Right kidney (tissue), 1 donor: Measurements from ENCODE around the gene SLC47A1.

Experiments used
- DNase-seq: peaks from one replicate; pipeline ENCODE4 v3.0.0-alpha.2; 2016

Gene SLC47A1

GRCh38 chr17:19610879-19611278 is 77.2 kb downstream of the SLC47A1 start:
- no peak for DNase-seq

- DNase-seq: no peak
These were observed 80.3 kb downstream of the SLC47A1 start for GRCh38 chr17:19613979-19614378.

GRCh38 chr17:19614900-19615299 is 81.2 kb downstream of the SLC47A1 start:
- no peak for DNase-seq

GRCh38 chr17:19618015-19618414 is 84.4 kb downstream of the SLC47A1 start:
- DNase-seq: no peak

GRCh38 chr17:19619705-19620325 is 86.2 kb downstream of the SLC47A1 start:
- no peak for DNase-seq

GRCh38 chr17:19621697-19622096 is 88.0 kb downstream of the SLC47A1 start:
- DNase-seq: no peak

- DNase-seq: no peak
These were observed 92.4 kb downstream of the SLC47A1 start for GRCh38 chr17:19626079-19626478.
